ENCODE results near the gene ADH6.

Gene ADH6

GRCh38 chr4:99179626-99180025, 39.4 kb downstream of the ADH6 start:
- TF ChIP-seq POLR2AphosphoS5 (IDR thresholded peaks at IDR 0.05; ENCODE audit: low read depth, low read length) (no peak), SIN3A (IDR thresholded peaks at IDR 0.05; ENCODE audit: borderline replicate concordance, insufficient read depth, low read length) (no peak), FOXP2 (optimal IDR thresholded peaks at IDR 0.05; ENCODE audit: borderline replicate concordance, extremely low read depth, extremely low read length, insufficient read depth) (no peak), TAF1 (IDR thresholded peaks at IDR 0.05; ENCODE audit: borderline replicate concordance, insufficient read depth, low read length) (no peak), REST (IDR thresholded peaks at IDR 0.05; ENCODE audit: insufficient read depth in 1 of 2, low read depth in 2 of 2, low read length in 2 of 2) (no peak)

GRCh38 chr4:99179178-99179577, 39.9 kb downstream of the ADH6 start:
- TF ChIP-seq POLR2AphosphoS5 (IDR thresholded peaks at IDR 0.05; ENCODE audit: low read depth, low read length), result no peak
- TF ChIP-seq REST (IDR thresholded peaks at IDR 0.05; ENCODE audit: insufficient read depth in 1 of 2, low read depth in 2 of 2, low read length in 2 of 2), result no peak
- no peak for TF ChIP-seq SIN3A (IDR thresholded peaks at IDR 0.05; ENCODE audit: borderline replicate concordance, insufficient read depth, low read length)
- no peak for TF ChIP-seq TAF1 (IDR thresholded peaks at IDR 0.05; ENCODE audit: borderline replicate concordance, insufficient read depth, low read length)
- no peak for TF ChIP-seq FOXP2 (optimal IDR thresholded peaks at IDR 0.05; ENCODE audit: borderline replicate concordance, extremely low read depth, extremely low read length, insufficient read depth)

GRCh38 chr4:99166544-99166943, 52.5 kb downstream of the ADH6 start:
- no peak for TF ChIP-seq FOXP2 (optimal IDR thresholded peaks at IDR 0.05; ENCODE audit: borderline replicate concordance, extremely low read depth, extremely low read length, insufficient read depth)
- TF ChIP-seq REST (IDR thresholded peaks at IDR 0.05; ENCODE audit: insufficient read depth in 1 of 2, low read depth in 2 of 2, low read length in 2 of 2), result no peak
- TF ChIP-seq SIN3A (IDR thresholded peaks at IDR 0.05; ENCODE audit: borderline replicate concordance, insufficient read depth, low read length), result no peak

GRCh38 chr4:99165978-99166377, 53.1 kb downstream of the ADH6 start:
- TF ChIP-seq POLR2AphosphoS5 (IDR thresholded peaks at IDR 0.05; ENCODE audit: low read depth, low read length), result no peak
- TF ChIP-seq SIN3A (IDR thresholded peaks at IDR 0.05; ENCODE audit: borderline replicate concordance, insufficient read depth, low read length), result no peak
- no peak for TF ChIP-seq REST (IDR thresholded peaks at IDR 0.05; ENCODE audit: insufficient read depth in 1 of 2, low read depth in 2 of 2, low read length in 2 of 2)
- no peak for TF ChIP-seq TAF1 (IDR thresholded peaks at IDR 0.05; ENCODE audit: borderline replicate concordance, insufficient read depth, low read length)
- no peak for TF ChIP-seq FOXP2 (optimal IDR thresholded peaks at IDR 0.05; ENCODE audit: borderline replicate concordance, extremely low read depth, extremely low read length, insufficient read depth)

Data from PFSK-1 (cell line).